NCI-H526 (cell line): Measurements from ENCODE around the gene ZNF382.

ENCODE experiments used
- DNase-seq, 2 experiments: peaks; one replicate each; lab custom pipeline; 2025; lab: John Stamatoyannopoulos, UW

ZNF382 gene

DNA sequence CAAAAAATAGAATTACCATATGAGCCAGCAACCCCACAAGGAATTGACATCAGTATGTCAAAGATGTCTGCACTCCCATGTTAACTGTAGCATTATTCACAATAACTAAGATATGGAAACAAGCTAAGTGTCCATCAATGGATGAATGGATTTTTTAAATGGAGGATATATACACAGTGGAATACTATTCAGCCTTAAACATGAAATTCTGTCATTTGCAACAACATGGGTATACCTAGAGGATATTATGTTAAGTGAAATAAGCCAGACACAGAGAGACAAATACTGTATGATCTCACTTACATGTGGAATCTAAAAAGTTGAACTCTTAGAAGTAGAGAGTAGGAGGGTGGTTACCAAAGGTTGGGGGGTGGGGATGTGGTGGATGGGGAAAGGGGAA is 74.3 kb downstream of the ZNF382 start:
- no peak for DNase-seq
